Measurements from ENCODE around the gene ST8SIA4. TPM values are rescaled to one million over a fixed set of nuclear protein-coding genes. Genes with fewer than 3 reads are reported as not detected.

The ST8SIA4 gene
- total and polyA plus RNA-seq, 10 of the 15 experiments (the other 5 are each of a cell fraction or from before 2014, with no cell fraction given), result 4.4 to 30.9 (median 19.5) TPM

DNA sequence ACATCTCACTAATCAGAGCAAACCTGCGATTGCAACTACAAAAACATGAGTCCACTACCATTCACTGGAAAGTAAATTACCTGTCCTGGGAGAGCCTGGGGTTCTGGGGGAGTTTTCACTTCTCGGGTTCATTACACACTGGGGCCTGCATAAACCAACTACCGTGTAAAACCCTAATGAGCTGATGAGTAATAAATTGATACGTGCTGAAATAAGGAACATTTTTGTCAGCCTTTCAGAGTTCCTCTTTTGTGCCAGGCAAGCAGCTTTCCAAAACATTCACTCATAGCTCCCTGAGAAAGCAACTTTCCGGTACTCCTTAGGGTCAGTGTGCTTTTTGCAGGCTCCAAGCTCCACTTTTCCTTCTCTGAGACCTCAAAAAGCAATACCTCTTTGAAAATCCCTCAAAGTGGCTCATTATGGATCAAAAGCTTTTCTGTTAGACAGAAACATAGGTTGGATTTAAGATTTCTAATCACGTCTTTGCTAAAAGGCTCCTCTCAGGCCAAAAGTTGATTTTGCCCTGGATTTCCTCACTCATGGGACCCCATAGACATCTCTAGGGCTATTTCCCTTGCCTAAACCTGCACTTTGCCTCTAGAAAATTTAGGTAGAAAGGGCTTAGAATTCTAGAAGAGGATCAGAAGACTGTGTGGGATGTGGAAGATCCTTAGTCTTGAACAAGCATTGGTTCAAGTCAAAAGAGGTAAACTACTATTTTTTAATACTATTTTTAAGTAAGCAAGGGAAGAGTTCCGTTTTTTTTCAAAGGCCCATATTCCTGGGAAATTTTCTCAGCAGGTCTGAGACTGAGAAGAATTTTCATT, 74.8 kb downstream of the ST8SIA4 start (continued):
- TF ChIP-seq CEBPZ (IDR thresholded peaks at IDR 0.05; ENCODE audit: low read depth, low read length) (no peak), EP300 (IDR thresholded peaks at IDR 0.05; ENCODE audit: borderline replicate concordance in 1 of 2, control insufficient read depth in 1 of 2, low read depth in 2 of 2, low read length in 2 of 2) (peak; percentile 95 to 97), IKZF2 (IDR thresholded peaks at IDR 0.05) (peak; percentile 97 to 98), POLR2AphosphoS2 (IDR thresholded peaks at IDR 0.05; ENCODE audit: low read depth, low read length) (no peak), CBFB (IDR thresholded peaks at IDR 0.05; ENCODE audit: low read depth) (no peak), DPF2 (IDR thresholded peaks at IDR 0.05) (peak; percentile 98), BCL11A (IDR thresholded peaks at IDR 0.05; ENCODE audit: low read depth, low read length) (peak; percentile 99), MYB (IDR thresholded peaks at IDR 0.05; ENCODE audit: borderline replicate concordance, low read depth, low read length) (no peak), PAX8 (IDR thresholded peaks at IDR 0.05) (no peak), NBN (IDR thresholded peaks at IDR 0.05) (peak; percentile 48), FOS (IDR thresholded peaks at IDR 0.05; ENCODE audit: borderline replicate concordance, extremely low read depth, insufficient read length) (no peak), SIX5 (IDR thresholded peaks at IDR 0.05; ENCODE audit: low read depth, low read length, severe bottlenecking) (no peak), E2F8 (IDR thresholded peaks at IDR 0.05; ENCODE audit: low read depth, partially characterized antibody) (no peak), MTA2 (IDR thresholded peaks at IDR 0.05; ENCODE audit: low read depth) (peak; percentile 100)
- TF ChIP-seq, protein P1, sequence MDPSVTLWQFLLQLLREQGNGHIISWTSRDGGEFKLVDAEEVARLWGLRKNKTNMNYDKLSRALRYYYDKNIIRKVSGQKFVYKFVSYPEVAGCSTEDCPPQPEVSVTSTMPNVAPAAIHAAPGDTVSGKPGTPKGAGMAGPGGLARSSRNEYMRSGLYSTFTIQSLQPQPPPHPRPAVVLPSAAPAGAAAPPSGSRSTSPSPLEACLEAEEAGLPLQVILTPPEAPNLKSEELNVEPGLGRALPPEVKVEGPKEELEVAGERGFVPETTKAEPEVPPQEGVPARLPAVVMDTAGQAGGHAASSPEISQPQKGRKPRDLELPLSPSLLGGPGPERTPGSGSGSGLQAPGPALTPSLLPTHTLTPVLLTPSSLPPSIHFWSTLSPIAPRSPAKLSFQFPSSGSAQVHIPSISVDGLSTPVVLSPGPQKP (IDR thresholded peaks at IDR 0.05; ENCODE audit: low read depth, low read length), result no peak
- TF ChIP-seq, protein P2, sequence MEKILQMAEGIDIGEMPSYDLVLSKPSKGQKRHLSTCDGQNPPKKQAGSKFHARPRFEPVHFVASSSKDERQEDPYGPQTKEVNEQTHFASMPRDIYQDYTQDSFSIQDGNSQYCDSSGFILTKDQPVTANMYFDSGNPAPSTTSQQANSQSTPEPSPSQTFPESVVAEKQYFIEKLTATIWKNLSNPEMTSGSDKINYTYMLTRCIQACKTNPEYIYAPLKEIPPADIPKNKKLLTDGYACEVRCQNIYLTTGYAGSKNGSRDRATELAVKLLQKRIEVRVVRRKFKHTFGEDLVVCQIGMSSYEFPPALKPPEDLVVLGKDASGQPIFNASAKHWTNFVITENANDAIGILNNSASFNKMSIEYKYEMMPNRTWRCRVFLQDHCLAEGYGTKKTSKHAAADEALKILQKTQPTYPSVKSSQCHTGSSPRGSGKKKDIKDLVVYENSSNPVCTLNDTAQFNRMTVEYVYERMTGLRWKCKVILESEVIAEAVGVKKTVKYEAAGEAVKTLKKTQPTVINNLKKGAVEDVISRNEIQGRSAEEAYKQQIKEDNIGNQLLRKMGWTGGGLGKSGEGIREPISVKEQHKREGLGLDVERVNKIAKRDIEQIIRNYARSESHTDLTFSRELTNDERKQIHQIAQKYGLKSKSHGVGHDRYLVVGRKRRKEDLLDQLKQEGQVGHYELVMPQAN (conservative IDR thresholded peaks at IDR 0.05), result peak; percentile 46; the same call in 1 of the 2 replicates
- TF ChIP-seq, protein P3, sequence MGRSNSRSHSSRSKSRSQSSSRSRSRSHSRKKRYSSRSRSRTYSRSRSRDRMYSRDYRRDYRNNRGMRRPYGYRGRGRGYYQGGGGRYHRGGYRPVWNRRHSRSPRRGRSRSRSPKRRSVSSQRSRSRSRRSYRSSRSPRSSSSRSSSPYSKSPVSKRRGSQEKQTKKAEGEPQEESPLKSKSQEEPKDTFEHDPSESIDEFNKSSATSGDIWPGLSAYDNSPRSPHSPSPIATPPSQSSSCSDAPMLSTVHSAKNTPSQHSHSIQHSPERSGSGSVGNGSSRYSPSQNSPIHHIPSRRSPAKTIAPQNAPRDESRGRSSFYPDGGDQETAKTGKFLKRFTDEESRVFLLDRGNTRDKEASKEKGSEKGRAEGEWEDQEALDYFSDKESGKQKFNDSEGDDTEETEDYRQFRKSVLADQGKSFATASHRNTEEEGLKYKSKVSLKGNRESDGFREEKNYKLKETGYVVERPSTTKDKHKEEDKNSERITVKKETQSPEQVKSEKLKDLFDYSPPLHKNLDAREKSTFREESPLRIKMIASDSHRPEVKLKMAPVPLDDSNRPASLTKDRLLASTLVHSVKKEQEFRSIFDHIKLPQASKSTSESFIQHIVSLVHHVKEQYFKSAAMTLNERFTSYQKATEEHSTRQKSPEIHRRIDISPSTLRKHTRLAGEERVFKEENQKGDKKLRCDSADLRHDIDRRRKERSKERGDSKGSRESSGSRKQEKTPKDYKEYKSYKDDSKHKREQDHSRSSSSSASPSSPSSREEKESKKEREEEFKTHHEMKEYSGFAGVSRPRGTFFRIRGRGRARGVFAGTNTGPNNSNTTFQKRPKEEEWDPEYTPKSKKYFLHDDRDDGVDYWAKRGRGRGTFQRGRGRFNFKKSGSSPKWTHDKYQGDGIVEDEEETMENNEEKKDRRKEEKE (IDR thresholded peaks at IDR 0.05), result no peak

Measured in GM12878 (cell line).